Measurements from ENCODE around the gene CAPZA1.

CAPZA1 gene

DNA sequence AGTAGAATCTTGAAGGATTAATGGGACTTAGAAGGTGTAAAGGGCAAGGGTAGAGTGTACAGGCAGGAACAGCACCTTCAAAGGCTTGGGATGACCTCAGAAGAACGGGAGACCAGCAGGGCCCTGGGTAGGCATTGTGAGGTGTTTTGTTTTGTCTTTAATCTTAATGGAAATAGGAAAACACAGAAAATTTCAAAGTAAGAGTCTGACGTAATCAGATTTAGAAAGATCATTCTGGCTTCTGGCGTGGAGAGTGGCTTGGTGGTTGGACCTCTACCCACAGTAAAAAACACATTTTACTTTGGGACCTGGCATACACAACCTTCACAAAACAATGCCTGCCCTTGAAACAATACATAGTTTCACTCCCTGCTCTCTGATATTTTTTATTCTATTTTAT, 59.0 kb downstream of the CAPZA1 start:
- DNase-seq = no peak

- no peak for DNase-seq
These were observed 66.3 kb downstream of the CAPZA1 start for GRCh38 chr1:112685913-112686312.

DNA sequence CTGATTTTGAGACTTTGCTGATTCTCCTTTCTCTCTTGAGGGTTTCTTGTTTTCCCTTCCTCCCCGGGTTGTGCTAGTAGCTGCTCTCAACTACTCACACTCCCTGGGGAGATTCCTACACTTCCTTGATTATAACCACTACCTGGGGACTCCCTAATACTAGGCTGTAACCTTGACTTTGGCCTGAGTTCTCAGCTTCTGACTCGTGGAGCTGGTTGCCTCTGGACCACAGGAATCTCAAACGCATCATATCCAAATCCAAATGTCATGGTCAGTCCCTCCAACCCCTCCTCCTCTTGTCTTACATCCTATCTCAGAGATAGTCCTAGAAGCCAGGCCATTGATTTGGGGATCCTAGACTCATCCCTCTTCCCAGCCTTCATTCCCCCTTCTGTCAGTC, 66.8 kb downstream of the CAPZA1 start:
- DNase-seq = no peak

GRCh38 chr1:112686835-112687234, 67.2 kb downstream of the CAPZA1 start:
- no peak for DNase-seq

- DNase-seq = no peak
These were observed 67.7 kb downstream of the CAPZA1 start for GRCh38 chr1:112687361-112687760.

GRCh38 chr1:112687785-112688496, 68.3 kb downstream of the CAPZA1 start:
- DNase-seq = no peak

- DNase-seq = no peak
These were observed 69.2 kb downstream of the CAPZA1 start for GRCh38 chr1:112688781-112689193.

- DNase-seq = no peak
These were observed 69.7 kb downstream of the CAPZA1 start for GRCh38 chr1:112689196-112689841.

DNA sequence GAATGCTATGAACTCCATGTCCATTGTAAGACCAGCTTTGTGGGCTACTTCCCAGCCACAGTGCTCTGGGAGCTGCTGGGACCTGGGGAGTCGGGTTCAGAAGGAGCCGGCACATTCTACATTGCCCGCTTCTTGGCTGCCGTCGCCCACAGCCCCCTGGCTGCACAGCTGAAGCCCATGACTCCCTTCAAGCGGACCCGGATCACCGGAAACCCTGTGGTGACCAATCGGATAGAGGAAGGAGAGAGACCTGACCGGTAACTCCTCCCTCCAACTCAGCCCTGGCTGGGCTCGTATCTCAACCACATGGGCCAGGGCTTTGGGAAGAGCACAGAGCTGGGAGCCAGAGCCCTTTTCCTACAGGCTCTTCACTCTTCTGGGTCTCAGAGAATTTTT, 70.2 kb downstream of the CAPZA1 start:
- DNase-seq = no peak

GRCh38 chr1:112692681-112693080, 73.0 kb downstream of the CAPZA1 start:
- DNase-seq = no peak

- DNase-seq = no peak
These were observed 74.2 kb downstream of the CAPZA1 start for GRCh38 chr1:112693821-112694220.

GRCh38 chr1:112694363-112694929, 74.8 kb downstream of the CAPZA1 start:
- DNase-seq = no peak

DNA sequence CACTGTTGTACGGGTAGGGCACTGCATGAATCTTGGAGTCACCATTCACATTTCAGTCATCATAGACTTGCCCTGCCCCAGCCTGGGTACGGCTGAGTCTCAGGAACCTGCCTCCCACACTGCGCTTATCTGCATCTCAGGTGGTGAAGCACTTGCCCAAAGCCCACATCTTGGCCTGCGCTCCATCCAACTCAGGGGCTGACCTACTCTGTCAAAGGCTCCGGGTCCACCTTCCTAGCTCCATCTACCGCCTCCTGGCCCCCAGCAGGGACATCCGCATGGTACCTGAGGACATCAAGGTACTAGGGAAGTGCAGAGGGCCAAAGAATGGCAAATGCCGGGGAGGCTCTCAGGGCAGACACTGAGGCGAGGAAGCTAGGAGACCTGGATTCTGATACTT, 75.6 kb downstream of the CAPZA1 start:
- DNase-seq = no peak

DNA sequence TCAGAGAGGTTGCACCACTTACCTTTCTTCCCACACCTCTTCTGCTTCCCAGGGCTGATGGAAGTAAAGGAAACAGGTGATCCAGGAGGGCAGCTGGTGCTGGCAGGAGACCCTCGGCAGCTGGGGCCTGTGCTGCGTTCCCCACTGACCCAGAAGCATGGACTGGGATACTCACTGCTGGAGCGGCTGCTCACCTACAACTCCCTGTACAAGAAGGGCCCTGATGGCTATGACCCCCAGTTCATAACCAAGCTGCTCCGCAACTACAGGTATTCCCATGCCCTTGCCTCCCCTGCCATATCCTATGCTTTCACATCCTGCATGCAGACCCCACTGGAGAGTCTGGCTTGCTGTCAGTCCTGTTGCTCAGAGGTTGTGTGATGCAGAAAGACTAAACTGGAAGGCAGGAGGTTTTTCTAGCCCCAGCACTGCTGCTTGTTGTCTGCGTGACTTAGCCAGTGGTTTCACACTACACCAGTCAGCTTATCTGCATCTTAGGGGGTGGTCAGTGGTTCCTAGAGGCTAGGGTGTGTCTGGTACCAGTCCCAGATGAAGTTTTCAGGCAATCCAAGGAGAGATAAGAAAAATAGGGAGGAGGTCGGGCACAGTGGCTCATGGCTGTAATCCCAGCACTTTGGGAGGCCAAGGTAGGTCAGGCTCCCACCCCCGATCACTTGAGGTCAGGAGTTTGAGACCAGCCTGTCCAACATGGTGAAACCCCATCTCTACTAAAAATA, 77.1 kb downstream of the CAPZA1 start:
- no peak for DNase-seq

- DNase-seq = no peak
These were observed 78.2 kb downstream of the CAPZA1 start for GRCh38 chr1:112697781-112698201.

GRCh38 chr1:112698366-112699310, 79.0 kb downstream of the CAPZA1 start:
- DNase-seq = peak; percentile 79

DNA sequence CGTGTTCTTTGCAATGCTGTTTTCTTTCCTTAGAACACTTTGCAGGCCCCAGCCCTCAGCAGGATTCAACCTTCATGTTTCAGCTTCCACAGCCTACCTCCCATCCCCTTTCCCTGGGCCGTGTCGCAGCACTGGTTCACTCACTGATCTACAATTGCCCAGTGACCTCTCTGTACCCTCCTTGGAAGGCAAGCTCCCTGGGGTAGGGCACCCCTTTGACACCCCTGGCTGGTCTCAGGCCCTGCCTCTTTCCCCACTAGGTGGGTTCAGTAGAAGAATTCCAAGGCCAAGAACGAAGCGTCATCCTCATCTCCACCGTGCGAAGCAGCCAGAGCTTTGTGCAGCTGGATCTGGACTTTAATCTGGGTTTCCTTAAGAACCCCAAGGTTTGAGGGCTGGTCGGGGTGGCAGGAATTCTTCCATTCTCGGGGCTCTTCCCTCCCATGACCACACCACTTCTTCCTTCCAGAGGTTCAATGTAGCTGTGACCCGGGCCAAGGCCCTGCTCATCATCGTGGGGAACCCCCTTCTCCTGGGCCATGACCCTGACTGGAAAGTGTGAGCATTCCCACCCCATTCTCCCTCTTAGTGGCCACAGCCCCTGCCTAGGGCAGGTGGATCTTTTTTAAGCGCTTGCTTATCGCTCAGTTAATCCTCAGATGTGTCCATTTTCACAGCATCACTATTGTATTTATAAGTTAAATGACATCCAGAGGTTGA, 80.0 kb downstream of the CAPZA1 start:
- DNase-seq = no peak

DNA sequence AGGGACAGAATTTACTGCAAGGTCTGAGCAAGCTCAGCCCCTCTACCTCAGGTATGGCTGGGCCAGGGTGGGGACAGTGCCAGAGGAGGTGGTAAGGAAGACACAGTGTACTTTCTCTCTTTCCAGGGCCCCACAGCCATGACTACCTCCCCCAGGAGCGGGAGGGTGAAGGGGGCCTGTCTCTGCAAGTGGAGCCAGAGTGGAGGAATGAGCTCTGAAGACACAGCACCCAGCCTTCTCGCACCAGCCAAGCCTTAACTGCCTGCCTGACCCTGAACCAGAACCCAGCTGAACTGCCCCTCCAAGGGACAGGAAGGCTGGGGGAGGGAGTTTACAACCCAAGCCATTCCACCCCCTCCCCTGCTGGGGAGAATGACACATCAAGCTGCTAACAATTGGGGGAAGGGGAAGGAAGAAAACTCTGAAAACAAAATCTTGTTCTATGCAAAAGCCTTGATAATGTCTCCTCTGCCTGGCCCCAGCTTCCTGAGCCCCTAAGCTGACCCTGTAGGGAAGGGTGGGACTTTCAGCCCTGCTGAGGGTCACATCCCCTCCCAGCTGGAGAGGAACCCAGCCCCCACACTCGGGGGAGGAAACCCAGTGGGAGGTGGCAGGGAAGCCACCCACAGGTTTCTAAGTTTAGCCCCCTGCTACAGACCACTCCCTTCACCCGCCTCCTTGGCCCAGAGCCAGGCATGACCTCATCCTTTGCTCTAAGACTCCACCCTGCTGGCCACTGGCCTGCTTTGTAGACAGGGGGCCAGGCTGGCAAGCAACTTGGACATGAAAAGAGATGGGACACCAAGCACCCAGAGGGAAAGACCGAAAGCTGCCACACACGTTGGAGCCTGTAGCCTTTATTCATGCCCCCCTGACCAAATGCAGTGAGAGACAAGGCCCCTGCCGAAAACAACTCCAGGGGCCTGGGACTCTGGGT, 80.9 kb downstream of the CAPZA1 start:
- DNase-seq = peak; percentile 89

- no peak for DNase-seq
These were observed 81.8 kb downstream of the CAPZA1 start for GRCh38 chr1:112701227-112702066.

GRCh38 chr1:112702067-112702395, 82.4 kb downstream of the CAPZA1 start:
- no peak for DNase-seq

Data from NCI-H345 (cell line).